Measurements from ENCODE around the gene JPT1. TPM values are rescaled to one million over a fixed set of nuclear protein-coding genes. Genes with fewer than 3 reads are reported as not detected.
"Not testable (repeated sequence)": the region's sequence is repeated elsewhere in the genome, so short reads cannot be mapped to it uniquely, and the experiment has no call there.

The JPT1 gene
- total RNA-seq, 2 donors from 2014 or later = 212 to 220 TPM

GRCh38 chr17:75160211-75160610 is 5.9 kb upstream of the JPT1 start:
- DNase-seq (no peak), ATAC-seq (no peak)
- intact Hi-C loops (cut with DNase I, micrococcal nuclease) = no loop called here

DNA sequence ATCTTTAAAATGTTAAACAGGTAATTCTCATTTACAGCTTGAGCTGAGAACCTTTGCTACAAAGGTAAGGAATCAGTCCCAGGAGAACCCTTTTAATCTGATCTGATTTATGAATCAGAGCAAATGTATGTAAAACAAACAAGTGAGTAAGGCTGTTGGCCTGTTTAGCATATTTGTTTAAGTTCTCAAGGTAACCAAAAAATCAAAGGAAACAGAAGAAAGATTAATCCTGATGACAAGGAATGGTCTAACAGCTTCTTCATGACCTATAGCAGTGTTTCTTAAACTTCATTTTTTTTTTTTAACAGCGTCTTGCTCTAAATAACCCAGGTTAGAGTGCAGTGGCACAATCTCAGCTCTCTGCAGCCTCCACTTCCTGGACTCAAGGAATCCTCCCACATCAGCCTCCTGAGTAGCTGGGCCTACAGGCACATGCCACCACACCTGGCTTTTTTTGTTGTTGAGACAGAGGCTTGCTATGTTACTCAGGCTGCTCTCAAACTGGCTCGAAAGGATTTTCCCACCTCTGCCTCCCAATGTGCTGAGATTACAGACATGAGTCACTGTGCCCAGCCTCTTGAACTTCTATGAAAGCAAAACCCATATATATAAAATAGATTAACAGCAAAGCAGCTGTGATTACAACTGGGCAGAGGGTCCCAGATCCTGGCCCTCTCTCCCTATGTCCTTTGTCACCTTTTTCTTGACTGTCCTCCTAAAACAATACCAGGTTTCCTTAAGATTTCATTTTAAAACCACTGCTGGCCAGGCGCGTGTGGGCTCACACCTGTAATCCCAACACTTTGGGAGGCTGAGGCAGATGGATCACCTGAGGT is 5.1 kb upstream of the JPT1 start:
- ATAC-seq = peak; percentile 5
- intact Hi-C loops (cut with DNase I, micrococcal nuclease) = no loop called here
- DNase-seq = no peak

GRCh38 chr17:75158480-75158879 is 4.2 kb upstream of the JPT1 start:
- ATAC-seq; intact Hi-C loops (cut with DNase I, micrococcal nuclease); DNase-seq: not testable (repeated sequence)

GRCh38 chr17:75155191-75155601 is 884 bp upstream of the JPT1 start:
- intact Hi-C loops (cut with DNase I, micrococcal nuclease) = no loop called here
- no peak for DNase-seq
- ATAC-seq = no peak

DNA sequence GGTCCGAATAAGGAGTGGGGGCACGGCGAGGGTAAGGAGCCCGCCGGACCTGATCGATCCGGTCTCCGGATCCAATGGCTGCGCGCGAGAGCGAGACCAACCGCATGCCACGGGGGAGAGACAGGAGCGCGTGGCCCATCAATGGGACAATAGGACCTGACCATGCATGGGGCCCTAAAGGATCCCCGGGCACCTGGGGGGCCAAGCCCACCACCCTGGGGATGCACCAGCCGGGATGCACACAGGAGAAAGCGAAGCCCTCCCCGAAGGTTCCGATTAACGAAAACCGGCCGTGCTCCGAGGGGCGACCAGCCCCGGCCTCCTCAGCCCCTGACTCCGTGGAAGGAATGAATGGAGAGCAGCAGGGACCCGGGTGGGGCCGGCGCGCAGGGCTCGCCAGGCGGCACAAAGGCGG is 525 bp downstream of the JPT1 start:
- peak in 1 of 2 donors; percentile 48 for DNase-seq
- intact Hi-C loops (cut with DNase I, micrococcal nuclease) = no loop called here
- ATAC-seq = peak; percentile 30

DNA sequence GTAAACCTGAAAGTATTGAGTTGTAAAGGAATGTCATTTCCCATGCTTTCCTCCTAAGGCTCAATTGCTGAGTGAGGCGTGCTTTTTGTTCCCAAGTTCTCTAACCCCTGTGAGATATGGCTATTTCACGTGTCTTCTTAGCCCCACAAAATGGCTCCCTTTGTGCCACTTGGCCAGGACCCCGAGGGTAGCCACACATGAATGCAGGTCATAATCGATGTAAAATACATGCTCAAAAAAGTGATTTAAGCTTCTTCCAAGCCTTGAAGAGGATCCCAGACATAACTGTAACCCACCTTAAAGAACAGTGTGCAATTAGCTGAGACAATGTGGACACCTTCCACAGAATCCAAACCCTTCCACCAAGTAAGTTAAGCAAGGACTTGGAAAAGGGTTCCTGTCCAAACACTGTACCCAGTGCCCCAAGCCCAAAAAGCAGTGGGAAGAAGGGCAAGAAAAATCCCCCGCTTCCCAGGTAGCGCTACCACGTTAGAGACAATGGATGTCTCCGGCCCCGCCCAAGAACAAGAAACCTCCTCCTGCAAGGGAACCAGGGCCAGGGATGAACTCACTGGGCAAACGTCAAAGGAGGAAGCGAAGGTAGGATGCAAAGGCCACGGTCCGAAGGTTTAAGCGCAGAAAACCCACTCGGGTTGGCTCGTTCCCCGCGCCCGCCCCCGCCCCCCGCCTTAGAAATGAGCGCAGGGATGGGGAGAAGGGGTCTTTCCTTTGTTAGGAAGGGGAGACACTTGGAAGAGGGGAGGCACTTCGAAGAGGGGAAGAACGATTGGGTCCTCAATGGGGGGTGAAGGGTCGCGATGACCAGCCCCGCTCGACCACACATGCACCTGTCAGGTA is 1.2 kb downstream of the JPT1 start:
- intact Hi-C loops (cut with DNase I, micrococcal nuclease) = no loop called here
- DNase-seq = peak; percentile 72 to 74
- peak; percentile 74 for ATAC-seq

DNA sequence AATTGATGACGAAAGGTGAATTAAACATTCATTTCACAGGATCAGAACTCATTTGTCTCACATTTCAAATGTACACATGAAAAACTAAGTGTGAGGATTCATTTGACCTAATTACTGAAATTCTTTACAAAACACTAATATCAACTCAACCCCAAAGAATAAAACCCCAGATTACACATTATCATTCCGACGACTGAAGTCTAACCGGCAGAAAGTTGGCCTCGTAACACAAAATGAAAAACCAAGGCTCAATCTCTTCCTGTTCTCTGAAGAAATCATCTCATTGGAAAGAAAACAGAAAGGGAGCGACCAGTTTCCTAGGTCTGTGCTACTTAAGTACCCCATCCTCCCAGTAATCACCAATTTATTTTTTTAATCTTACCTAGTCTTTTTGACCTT is 1.8 kb downstream of the JPT1 start:
- intact Hi-C loops (cut with DNase I, micrococcal nuclease) = no loop called here

DNA sequence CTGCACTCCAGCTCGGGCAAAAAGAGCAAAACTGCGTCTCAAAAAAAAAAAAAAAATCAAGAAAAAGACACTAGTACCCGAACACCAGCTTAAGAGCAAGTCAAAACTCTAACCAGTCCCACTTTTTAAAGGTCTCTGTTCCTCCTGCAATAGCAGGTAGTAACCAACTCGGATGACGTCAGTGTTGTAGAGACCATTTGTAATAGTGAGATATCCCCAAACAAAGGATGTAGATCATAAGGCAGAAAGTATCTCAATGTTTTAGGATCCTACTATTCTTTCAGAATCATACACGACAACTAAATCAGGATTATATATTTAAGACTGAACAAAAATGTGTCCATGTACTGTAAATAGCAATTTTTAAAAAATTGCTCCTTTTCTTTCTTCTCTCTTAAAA is 2.4 kb downstream of the JPT1 start:
- no peak for ATAC-seq
- DNase-seq = no peak

More for the DNA sequence above, 1.8 kb downstream of the JPT1 start:
- no peak for ATAC-seq
- no peak for DNase-seq

GRCh38 chr17:75147878-75148546 is 6.3 kb downstream of the JPT1 start:
- intact Hi-C loops (cut with DNase I, micrococcal nuclease) = no loop called here
- peak; percentile 93 for ATAC-seq

More for the DNA sequence above, 2.4 kb downstream of the JPT1 start:
- intact Hi-C loops (cut with DNase I, micrococcal nuclease) = no loop called here

GRCh38 chr17:75146592-75146991 is 7.7 kb downstream of the JPT1 start:
- DNase-seq (no peak), ATAC-seq (no peak)
- intact Hi-C loops (cut with DNase I, micrococcal nuclease) = no loop called here

More at GRCh38 chr17:75147878-75148546, 6.3 kb downstream of the JPT1 start:
- DNase-seq = no peak

DNA sequence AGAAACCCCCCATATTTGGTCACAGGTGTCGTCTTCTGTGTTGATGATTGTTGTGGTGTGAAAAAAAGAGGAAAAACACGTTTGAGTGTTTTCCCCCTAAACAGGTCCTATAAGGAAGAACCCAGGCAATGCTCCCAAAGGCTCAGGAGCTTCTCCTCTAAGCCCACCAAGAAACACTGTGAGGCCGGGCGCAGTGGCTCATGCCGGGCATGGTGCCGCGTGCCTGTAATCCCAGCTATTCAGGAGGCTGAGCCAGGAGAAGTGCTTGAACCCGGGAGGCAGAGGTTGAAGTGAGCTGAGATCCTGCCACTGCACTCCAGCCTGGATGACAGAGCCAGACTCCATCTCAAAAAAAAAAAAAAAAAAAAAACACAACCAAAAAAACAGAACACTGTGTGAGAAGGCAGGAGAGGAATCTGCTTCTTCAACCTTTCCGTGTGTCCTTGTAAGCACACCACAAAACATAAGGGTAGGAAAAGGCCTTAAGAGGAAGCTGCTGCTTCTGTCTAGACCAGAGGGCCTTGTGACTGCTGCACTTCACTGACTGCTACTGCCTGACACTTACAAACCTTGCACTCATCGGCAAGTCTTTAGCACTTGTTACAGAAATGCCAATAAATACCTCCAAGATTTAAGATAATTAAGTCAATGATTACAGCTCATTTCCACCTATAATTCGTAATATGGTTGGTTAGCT is 9.3 kb downstream of the JPT1 start:
- no peak for ATAC-seq
- intact Hi-C loops (cut with DNase I, micrococcal nuclease) = no loop called here
- no peak for DNase-seq

DNA sequence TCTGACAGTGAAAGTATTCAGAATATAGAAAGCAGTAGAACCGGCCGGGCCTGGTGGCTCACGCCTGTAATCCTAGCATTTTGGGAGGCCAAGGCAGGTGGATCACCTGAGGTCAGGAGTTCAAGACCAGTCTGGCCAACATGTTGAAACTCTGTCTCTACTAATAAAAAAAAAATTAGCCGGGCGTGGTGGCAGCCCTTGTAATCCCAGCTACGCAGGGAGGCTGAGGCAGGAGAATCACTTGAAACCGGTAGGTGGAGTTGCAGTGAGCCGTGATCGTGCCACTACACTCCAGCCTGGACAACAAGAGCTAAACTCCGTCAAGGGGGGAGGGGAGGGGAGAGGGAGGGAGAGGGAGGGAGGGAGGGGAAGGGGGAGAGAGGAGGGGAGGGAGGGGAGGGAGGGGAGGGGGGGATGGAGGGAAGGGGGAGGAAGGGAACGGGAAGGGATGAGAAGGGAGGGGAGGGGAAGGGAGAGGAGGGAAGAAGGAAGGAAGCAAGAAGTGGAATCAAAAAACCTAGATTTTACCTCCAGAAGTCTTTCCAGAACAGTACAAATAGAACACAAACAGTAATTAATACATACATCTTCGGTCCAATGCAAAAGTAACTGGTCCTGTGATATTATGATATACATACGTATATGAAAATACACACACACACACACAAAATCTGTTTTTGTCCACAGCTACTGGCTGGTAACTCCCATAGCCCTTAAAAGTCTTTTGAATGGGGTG is 11.9 kb downstream of the JPT1 start:
- DNase-seq (no peak), ATAC-seq (no peak)
- intact Hi-C loops (cut with DNase I, micrococcal nuclease) = no loop called here

DNA sequence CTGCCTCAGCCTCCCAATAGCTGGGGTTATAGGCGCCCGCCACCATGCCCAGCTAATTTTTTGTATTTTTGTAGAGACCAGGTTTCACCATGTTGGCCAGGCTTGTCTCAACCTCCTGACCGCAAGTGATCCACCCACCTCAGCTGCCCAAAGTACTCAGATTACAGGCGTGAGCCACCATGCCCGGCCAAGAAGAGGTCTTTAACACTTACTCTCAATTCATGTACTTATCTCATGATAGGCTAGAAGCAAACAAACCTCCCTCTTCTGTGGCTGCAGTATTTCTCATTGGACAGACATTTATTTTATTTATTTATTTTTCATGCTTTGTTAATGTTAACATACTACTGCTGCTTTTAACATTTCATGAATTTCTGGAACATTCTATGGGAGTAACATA is 15.8 kb downstream of the JPT1 start:
- DNase-seq = no peak
- intact Hi-C loops (cut with DNase I, micrococcal nuclease) = no loop called here
- no peak for ATAC-seq

- DNase-seq; intact Hi-C loops (cut with DNase I, micrococcal nuclease); ATAC-seq: not testable (repeated sequence)
These were observed 16.6 kb downstream of the JPT1 start for GRCh38 chr17:75137762-75138161.

GRCh38 chr17:75135946-75136345 is 18.4 kb downstream of the JPT1 start:
- intact Hi-C loops (cut with DNase I, micrococcal nuclease) = no loop called here
- DNase-seq (no peak), ATAC-seq (no peak)

DNA sequence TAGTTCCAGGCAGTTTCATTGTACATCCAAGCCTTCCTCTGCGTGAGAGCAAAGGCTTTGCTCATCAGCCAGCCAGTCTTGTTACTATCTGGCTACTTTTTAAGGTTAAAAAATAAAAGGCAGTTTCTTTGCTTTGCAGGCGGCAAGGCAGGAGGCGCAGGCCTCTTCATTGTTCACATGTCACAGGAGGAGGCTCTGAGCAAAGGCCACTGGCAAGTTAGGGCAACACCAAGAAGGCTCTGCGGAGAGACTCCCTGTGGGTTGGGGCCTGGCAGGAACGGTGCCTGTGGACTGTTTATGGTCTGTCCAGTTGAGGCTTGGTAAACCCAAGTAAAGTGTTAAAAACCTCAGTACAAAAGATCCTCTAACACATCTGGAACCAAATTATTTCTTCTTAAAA is 18.9 kb downstream of the JPT1 start:
- no peak for DNase-seq
- no peak for ATAC-seq

DNA sequence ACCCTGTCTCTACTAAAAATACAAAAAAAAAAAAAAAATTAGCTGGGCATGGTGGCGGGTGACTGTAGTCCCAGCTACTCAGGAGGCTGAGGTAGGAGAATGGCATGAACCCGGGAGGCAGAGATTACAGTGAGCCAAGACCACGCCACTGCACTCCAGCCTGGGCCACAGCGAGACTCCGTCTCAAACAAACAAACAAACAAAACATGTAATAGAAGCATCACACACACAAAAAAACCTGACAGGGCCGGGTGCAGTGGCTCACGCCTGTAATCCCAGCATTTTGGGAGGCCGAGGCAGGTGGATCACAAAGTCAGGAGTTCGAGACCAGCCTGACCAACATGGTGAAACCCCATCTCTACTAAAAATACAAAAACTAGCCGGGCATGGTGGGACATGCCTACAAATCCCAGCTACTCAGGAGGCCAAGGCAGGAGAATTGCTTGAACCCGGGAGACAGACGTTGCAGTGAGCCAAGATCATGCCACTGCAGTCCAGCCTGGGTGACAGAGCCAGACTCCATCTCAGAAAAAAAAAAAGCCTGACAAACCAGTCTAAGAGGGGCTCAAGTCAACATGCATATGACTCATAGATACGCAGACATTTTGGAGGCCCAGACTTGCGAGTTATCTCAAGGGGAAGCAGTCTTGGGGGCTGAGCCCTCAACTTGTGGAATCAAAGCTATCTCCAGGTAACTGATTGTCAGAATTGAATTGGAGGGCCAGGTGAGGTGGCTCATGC is 20.5 kb downstream of the JPT1 start:
- intact Hi-C loops (cut with DNase I, micrococcal nuclease); ATAC-seq; DNase-seq: not testable (repeated sequence)

More for the DNA sequence above, 18.9 kb downstream of the JPT1 start:
- intact Hi-C loops (cut with DNase I, micrococcal nuclease) = no loop called here
